ENCODE data around the gene CAPNS2.

DNA sequence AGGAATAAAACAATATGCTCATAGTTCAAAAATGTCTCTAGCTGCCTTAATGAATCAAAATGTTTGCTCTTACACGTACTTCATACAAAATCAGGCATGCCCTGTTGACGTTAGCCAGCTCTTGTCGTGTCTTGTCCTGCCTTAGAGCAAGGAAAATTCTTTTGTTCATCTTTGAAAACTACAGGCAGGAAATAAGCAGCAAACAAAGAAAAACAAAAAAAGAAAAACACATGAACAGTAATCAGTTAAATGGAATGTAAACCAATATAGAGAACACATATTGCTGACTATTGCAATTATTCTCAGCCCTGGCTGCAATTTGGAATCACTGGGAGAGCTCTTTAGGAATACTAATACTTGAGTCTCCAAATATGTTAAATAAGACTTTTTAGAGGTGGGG, 1.7 kb downstream of the CAPNS2 start:
- TF ChIP-seq, protein P1, sequence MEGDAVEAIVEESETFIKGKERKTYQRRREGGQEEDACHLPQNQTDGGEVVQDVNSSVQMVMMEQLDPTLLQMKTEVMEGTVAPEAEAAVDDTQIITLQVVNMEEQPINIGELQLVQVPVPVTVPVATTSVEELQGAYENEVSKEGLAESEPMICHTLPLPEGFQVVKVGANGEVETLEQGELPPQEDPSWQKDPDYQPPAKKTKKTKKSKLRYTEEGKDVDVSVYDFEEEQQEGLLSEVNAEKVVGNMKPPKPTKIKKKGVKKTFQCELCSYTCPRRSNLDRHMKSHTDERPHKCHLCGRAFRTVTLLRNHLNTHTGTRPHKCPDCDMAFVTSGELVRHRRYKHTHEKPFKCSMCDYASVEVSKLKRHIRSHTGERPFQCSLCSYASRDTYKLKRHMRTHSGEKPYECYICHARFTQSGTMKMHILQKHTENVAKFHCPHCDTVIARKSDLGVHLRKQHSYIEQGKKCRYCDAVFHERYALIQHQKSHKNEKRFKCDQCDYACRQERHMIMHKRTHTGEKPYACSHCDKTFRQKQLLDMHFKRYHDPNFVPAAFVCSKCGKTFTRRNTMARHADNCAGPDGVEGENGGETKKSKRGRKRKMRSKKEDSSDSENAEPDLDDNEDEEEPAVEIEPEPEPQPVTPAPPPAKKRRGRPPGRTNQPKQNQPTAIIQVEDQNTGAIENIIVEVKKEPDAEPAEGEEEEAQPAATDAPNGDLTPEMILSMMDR (IDR thresholded peaks at IDR 0.05; ENCODE audit: low read depth, low read length, poor library complexity, severe bottlenecking), result no peak
- TF ChIP-seq EZH2phosphoT487 (IDR thresholded peaks at IDR 0.05; ENCODE audit: borderline replicate concordance, low read length), result no peak

Data from DOHH2 (cell line).